HG02588 (cell line): ENCODE data around the gene AKR7A2.
A peak's percentile ranks its signal among the peaks of the same experiment; 100 is the strongest.

ENCODE experiments used
- ATAC-seq: cut with Tn5 transposase; IDR thresholded peaks from one replicate; pipeline ENCODE4 v1.9.1; 2021; ENCODE audit warnings: mild to moderate bottlenecking, moderate library complexity; ENCODE audit not compliant: unreplicated experiment

The AKR7A2 gene

GRCh38 chr1:19325958-19326747, 14.2 kb upstream of the AKR7A2 start:
- no peak for ATAC-seq

- no peak for ATAC-seq
Observed at GRCh38 chr1:19325368-19325957, 13.5 kb upstream of the AKR7A2 start.

GRCh38 chr1:19324665-19324990, 12.7 kb upstream of the AKR7A2 start:
- no peak for ATAC-seq

GRCh38 chr1:19323987-19324664, 12.2 kb upstream of the AKR7A2 start:
- no peak for ATAC-seq

GRCh38 chr1:19322481-19322880, 10.5 kb upstream of the AKR7A2 start:
- ATAC-seq: no peak

GRCh38 chr1:19321071-19321470, 9.1 kb upstream of the AKR7A2 start:
- ATAC-seq: no peak

- ATAC-seq: no peak
Observed at GRCh38 chr1:19319196-19319595, 7.3 kb upstream of the AKR7A2 start.

- ATAC-seq: no peak
Observed at GRCh38 chr1:19317126-19317910, 5.4 kb upstream of the AKR7A2 start.

- no peak for ATAC-seq
Observed at GRCh38 chr1:19315378-19316198, 3.6 kb upstream of the AKR7A2 start.

GRCh38 chr1:19313961-19314882, 2.3 kb upstream of the AKR7A2 start:
- ATAC-seq: no peak

GRCh38 chr1:19313636-19313959, 1.7 kb upstream of the AKR7A2 start:
- no peak for ATAC-seq

GRCh38 chr1:19312782-19313635, 1.1 kb upstream of the AKR7A2 start:
- no peak for ATAC-seq

GRCh38 chr1:19311503-19311930, 427 bp downstream of the AKR7A2 start:
- ATAC-seq: peak; percentile 5

- no peak for ATAC-seq
Observed at GRCh38 chr1:19310720-19311502, 1.0 kb downstream of the AKR7A2 start.

GRCh38 chr1:19310061-19310460, 1.9 kb downstream of the AKR7A2 start:
- ATAC-seq: no peak

- ATAC-seq: no peak
Observed at GRCh38 chr1:19309123-19309813, 2.7 kb downstream of the AKR7A2 start.

GRCh38 chr1:19308509-19308907, 3.4 kb downstream of the AKR7A2 start:
- no peak for ATAC-seq
